HCT116 (cell line): ENCODE measurements around the gene TLCD1. TPM values are rescaled to one million over a fixed set of nuclear protein-coding genes. Genes with fewer than 3 reads are reported as not detected.
A peak's percentile ranks its signal among the peaks of the same experiment; 100 is the strongest.

Source experiments
- ATAC-seq: fragments of 200-7000 bp; cut with Tn5 transposase; 2 replicates; pipeline ENCODE4 v1.9.1; 2020; ENCODE audit warnings: mild to moderate bottlenecking, moderate library complexity
- BruUV-seq: library from RNA; stranded (reverse); fragments of 400-500 nt; replicated peaks from 2 replicates; lab custom pipeline; 2021; lab: Mats Ljungman, UMichigan
- CTCF ChIA-PET: fragments of 300-600 bp; sonication (Branson Sonifier 250); formaldehyde crosslinking; loops from one replicate; lab custom pipeline; 2021; ENCODE audit warnings: antibody characterized with exemption; lab: Charles Lee
- POLR2A ChIA-PET: fragments of 300-600, 350-600 bp; sonication (Branson Sonifier 250); formaldehyde crosslinking; loops from one replicate; lab custom pipeline; 2021; ENCODE audit warnings: antibody characterized with exemption; lab: Charles Lee
- RAD21 ChIA-PET, 2 experiments: fragments of 300-600 bp; sonication (Branson Sonifier 250); formaldehyde crosslinking; loops; one replicate each; lab custom pipeline; 2023; ENCODE audit warnings: low total read pairs in 2 of 2; ENCODE audit not compliant: uncharacterized antibody in 2 of 2, unreplicated experiment in 2 of 2, low non-redundant PET in 1 of 2; lab: Charles Lee
- DNase-seq: peaks from one replicate; pipeline ENCODE4 v3.0.0-alpha.2; 2010; ENCODE audit warnings: low read depth, low spot score
- H2AFZ ChIP-seq: fragments of 200-600 bp; shearing (Covaris generic), sonication (generic); 2 replicates; pipeline ENCODE4 v1.6.1; 2017; ENCODE audit warnings: low read depth, mixed run types, mixed read lengths, antibody characterized with exemption, low read length; ENCODE audit not compliant: poor library complexity, severe bottlenecking
- H3K27ac ChIP-seq: 2 replicates; pipeline ENCODE4 v1.5.1; 2012; ENCODE audit warnings: low read depth, low read length
- H3K27me3 ChIP-seq: fragments of 200-600 bp; sonication (generic); 2 replicates; pipeline ENCODE4 v1.6.1; 2016; ENCODE audit warnings: mixed run types, low read length, mixed read lengths; ENCODE audit not compliant: insufficient read depth
- H3K36me3 ChIP-seq, 2 experiments: fragments of 200-500 bp in 1 of 2; fragments of 200-600 bp in 1 of 2; sonication (Bioruptor generic) in 1 of 2; sonication (generic) in 1 of 2; 2 replicates each; pipeline versions ENCODE4 v1.5.1 to v1.6.1; 2014 to 2016; ENCODE audit warnings: low read length in 2 of 2, inconsistent platforms in 1 of 2, mixed read lengths in 1 of 2, mixed run types in 1 of 2; ENCODE audit not compliant: insufficient read depth in 2 of 2, control insufficient read depth in 1 of 2
- H3K4me1 ChIP-seq, 2 experiments: fragments of 200-600 bp in 1 of 2; sonication (generic) in 1 of 2; 2 replicates each; pipeline versions ENCODE4 v1.5.1 to v1.6.1; 2012 to 2017; ENCODE audit warnings: low read length in 2 of 2, inconsistent platforms in 1 of 2, mild to moderate bottlenecking in 1 of 2, mixed read lengths in 1 of 2, mixed run types in 1 of 2, moderate library complexity in 1 of 2; ENCODE audit not compliant: insufficient read depth in 2 of 2, control insufficient read depth in 1 of 2
- H3K4me2 ChIP-seq: fragments of 200-600 bp; sonication (generic); 2 replicates; pipeline ENCODE4 v1.6.1; 2017; ENCODE audit warnings: mixed run types, low read length, mixed read lengths
- H3K4me3 ChIP-seq, 2 experiments: fragments of 200-600 bp in 1 of 2; sonication (generic) in 1 of 2; replicated peaks in 1 of 2; 2 replicates each; pipeline ENCODE4 v1.5.1; 2011 to 2016; ENCODE audit warnings: low read length in 2 of 2, control low read depth in 1 of 2, low read depth in 1 of 2, mild to moderate bottlenecking in 1 of 2, mixed read lengths in 1 of 2, mixed run types in 1 of 2
- H3K79me2 ChIP-seq: fragments of 200-600 bp; sonication (generic); 2 replicates; pipeline ENCODE4 v1.6.1; 2017; ENCODE audit warnings: mild to moderate bottlenecking, mixed run types, low read length, moderate library complexity, mixed read lengths; ENCODE audit not compliant: insufficient read depth
- H3K9ac ChIP-seq: fragments of 200-600 bp; sonication (generic); 2 replicates; pipeline ENCODE4 v1.6.1; 2016; ENCODE audit warnings: low read length, mixed read lengths
- H3K9me2 ChIP-seq: fragments of 200-600 bp; sonication (generic), shearing (Covaris generic); 2 replicates; pipeline ENCODE4 v1.6.1; 2017; ENCODE audit warnings: mixed run types, mild to moderate bottlenecking, moderate library complexity; ENCODE audit not compliant: insufficient read depth
- H3K9me3 ChIP-seq, 2 experiments: fragments of 200-500 bp in 1 of 2; fragments of 200-600 bp in 1 of 2; sonication (Bioruptor generic) in 1 of 2; sonication (generic) in 1 of 2; 2 replicates each; pipeline ENCODE4 v1.6.1; 2014 to 2017; ENCODE audit warnings: low read length in 2 of 2, mixed read lengths in 2 of 2, inconsistent platforms in 1 of 2, low read depth in 1 of 2, mild to moderate bottlenecking in 1 of 2, mixed run types in 1 of 2, moderate library complexity in 1 of 2; ENCODE audit not compliant: control insufficient read depth in 1 of 2, insufficient read depth in 1 of 2
- H4K20me1 ChIP-seq: fragments of 200-600 bp; sonication (generic), shearing (Covaris generic); 2 replicates; pipeline ENCODE4 v1.6.1; 2017; ENCODE audit warnings: mixed run types, mild to moderate bottlenecking, moderate library complexity; ENCODE audit not compliant: insufficient read depth
- MAX ChIP-seq: IDR thresholded peaks from 2 replicates; pipeline ENCODE4 v1.6.1; 2012
- POLR2AphosphoS5 ChIP-seq: IDR thresholded peaks from 2 replicates; pipeline ENCODE4 v1.6.1; 2011; ENCODE audit warnings: mild to moderate bottlenecking, low read depth, low read length, moderate library complexity
- REST ChIP-seq: IDR thresholded peaks from 2 replicates; pipeline ENCODE4 v1.6.1; 2012; ENCODE audit warnings: low read depth
- SIN3A ChIP-seq: IDR thresholded peaks from 2 replicates; pipeline ENCODE4 v1.6.1; 2012; ENCODE audit warnings: low read depth
- SP1 ChIP-seq: IDR thresholded peaks from 2 replicates; pipeline ENCODE4 v1.6.1; 2012; ENCODE audit warnings: low read depth
- ZFX ChIP-seq: fragments of 450-650 bp; IDR thresholded peaks from 2 replicates; pipeline ENCODE4 v1.6.1; 2017
- intact Hi-C: fragments of 100-400 bp; cut with micrococcal nuclease; formaldehyde crosslinking; loops from 2 replicates; pipeline ENCODE4 v1.10.0; 2022
- total RNA-seq: library from RNA; stranded (reverse); gene quantifications from one replicate; pipeline ENCODE4 v1.2.1, GENCODE V29; 2021; ENCODE audit not compliant: unreplicated experiment

Gene TLCD1
- total RNA-seq, 1 experiment from 2014 or later: 28.3 TPM

- TF ChIP-seq POLR2AphosphoS5: peak; percentile 73
- TF ChIP-seq MAX: peak; percentile 52; the same call in 1 of the 2 replicates
- TF ChIP-seq SIN3A: 0 out of 2 replicates have a peak, but pooled peaks have one; percentile 47
- peak; percentile 63; the same call in 1 of the 2 replicates for TF ChIP-seq SP1
- TF ChIP-seq REST: no peak
- TF ChIP-seq ZFX: peak; percentile 29; the same call in 1 of the 2 replicates
- TF ChIP-seq, all 23 proteins: peak for 5
- no TSS peak for BruUV-seq
- peak within 1 kb of the TSS; percentile 47 for H2AFZ ChIP-seq
Observed at GRCh38 chr17:28728364-28729200, 2.5 kb upstream of the TLCD1 start, which contains the start of gene NEK8. Gene NEK8 (plus strand): TSS chr17:28728788. CDS start chr17:28728814, 26 bp downstream.

More at GRCh38 chr17:28728364-28729200, 2.5 kb upstream of the TLCD1 start, which contains the start of gene NEK8:
- Histone ChIP-seq H3K4me1 (peaks cover 26 to 58% of the 10 kb centered on the region in 2 experiments), H3K9me3 (no peaks in the 10 kb centered on the region), H3K79me2 (peaks cover 11% of the 10 kb centered on the region), H3K9me2 (no peaks in the 10 kb centered on the region), H3K4me2 (peak within 1 kb of the TSS; percentile 99), H3K27me3 (no peaks in the 10 kb centered on the region), H3K9ac (peak within 1 kb of the TSS; percentile 90), H3K36me3 (peaks cover 2 to 8% of the 10 kb centered on the region in 2 experiments; a peak in 2 of 4 replicates), H3K4me3 (peak within 1 kb of the TSS; percentile 59 to 71), H3K27ac (peak within 1 kb of the TSS; percentile 89), H4K20me1 (0 out of 2 replicates have a peak, but pooled peaks cover 4% of the 10 kb centered on the region)
- ChIA-PET RAD21 (interaction anchor here (0.8 to 3.3 kb wide), 6 partner anchors 14 to 151 kb away, joined by 3 to 28 read pairs (median 10); partner anchors contain the start of gene TRAF4 (in 1 of the 2)), CTCF (interaction anchor here (0.7 to 5.2 kb wide), 15 partner anchors 9 to 388 kb away, joined by 4 to 207 read pairs (median 9); partner anchors contain the start of genes FLOT2, PHF12, RPL23A and TRAF4), POLR2A (interaction anchor here (1.0 to 5.4 kb wide), 12 partner anchors 9 to 448 kb away, joined by 3 to 149 read pairs (median 4); partner anchors contain the start of genes FLOT2, RPL23A and TRAF4)
- peak; percentile 88 for DNase-seq
- intact Hi-C loops: loop anchor here (5.0 kb wide), 1 partner anchor 384 kb away; no protein-coding TSS in a partner anchor
- peak; percentile 42 for ATAC-seq
